ENCODE data around the gene HASPIN. TPM values are rescaled to one million over a fixed set of nuclear protein-coding genes. Genes with fewer than 3 reads are reported as not detected.
A peak's percentile ranks its signal among the peaks of the same experiment; 100 is the strongest.

Gene HASPIN
- total and polyA plus RNA-seq, 2 of the 8 experiments (the other 6 are each of a cell fraction or from before 2014, with no cell fraction given): 7.8 to 29.5 TPM

GRCh38 chr17:3690094-3690715 is 33.5 kb upstream of the HASPIN start:
- no peak overlapping the region for H3K4me2 ChIP-seq (ENCODE audit: insufficient read depth in 1 of 2, low read depth in 2 of 2, low read length in 2 of 2)
- H3K79me1 ChIP-seq (ENCODE audit: low read depth, low read length): no peaks in the 10 kb centered on the region
- FAIRE-seq (no peak), DNase-seq (ENCODE audit: low read depth in 1 of 2, low spot score in 2 of 2) (peak in 1 of 2 experiments; percentile 48)
- no peak overlapping the region for H2BK120ac ChIP-seq (replicated peaks; ENCODE audit: low read depth, low read length)
- H3K18ac ChIP-seq (ENCODE audit: extremely low read depth, low read length): no peak overlapping the region
- TF ChIP-seq HDAC2 (IDR thresholded peaks at IDR 0.05; ENCODE audit: borderline replicate concordance in 1 of 2, low read depth in 2 of 2, low read length in 2 of 2): no peak
- TF ChIP-seq E2F6 (IDR thresholded peaks at IDR 0.05): no peak
- no peak for TF ChIP-seq HDAC6 (IDR thresholded peaks at IDR 0.05; ENCODE audit: low read depth, low read length)
- H2BK15ac ChIP-seq (ENCODE audit: low read length): no peak overlapping the region
- no peak overlapping the region for H3K56ac ChIP-seq (replicated peaks; ENCODE audit: insufficient read length, low read depth, low read length)
- H3K9ac ChIP-seq (replicated peaks in 1 of 4; ENCODE audit: extremely low read depth in 1 of 4, low read depth in 3 of 4, low read length in 3 of 4): no peak overlapping the region
- no peak overlapping the region; the same call in 1 of the 2 replicates for H4K8ac ChIP-seq (ENCODE audit: extremely low read depth, insufficient read depth, low read length)
- POLR2A ChIA-PET (ENCODE audit: partially characterized antibody): interaction anchor here (0.6 to 0.7 kb wide), 2 partner anchors 28 to 54 kb away, joined by 3 read pairs; partner anchors contain the start of gene SHPK
- H3K9me3 ChIP-seq (ENCODE audit: insufficient read depth in 2 of 2, low read depth in 1 of 2, low read length in 1 of 2): no peaks in the 10 kb centered on the region
- H3K4ac ChIP-seq (replicated peaks; ENCODE audit: insufficient read length, low read depth, low read length): no peak overlapping the region
- H2BK12ac ChIP-seq (ENCODE audit: low read depth, low read length): no peak overlapping the region
- H3K4me1 ChIP-seq (replicated peaks in 1 of 4; ENCODE audit: control insufficient read depth in 3 of 4, insufficient read depth in 4 of 4, low read length in 3 of 4): peaks cover 0 to 10% (median 5%) of the 10 kb centered on the region in 4 experiments; a peak in 5 of 7 replicates
- no peak overlapping the region for H4K5ac ChIP-seq (ENCODE audit: insufficient read length, low read depth, low read length)
- H4K20me1 ChIP-seq (replicated peaks in 1 of 2; ENCODE audit: control insufficient read depth in 1 of 2, insufficient read depth in 2 of 2, low read length in 2 of 2): peaks cover 0 to 8% of the 10 kb centered on the region in 2 experiments
- no peak overlapping the region for H3K27ac ChIP-seq (ENCODE audit: low read depth, low read length)
- H2BK20ac ChIP-seq (ENCODE audit: low read length): no peak overlapping the region
- no peak overlapping the region for H4K91ac ChIP-seq (replicated peaks; ENCODE audit: insufficient read length, low read length)
- no peak overlapping the region for H3K4me3 ChIP-seq (ENCODE audit: extremely low read depth in 1 of 4, insufficient read depth in 2 of 4, low read depth in 3 of 4, low read length in 4 of 4)
- CTCF ChIA-PET (ENCODE audit: partially characterized antibody): interaction anchor here (1.1 to 3.3 kb wide), 4 partner anchors 11 to 48 kb away, joined by 3 to 29 read pairs (median 14); no protein-coding TSS in a partner anchor
- no peaks in the 10 kb centered on the region for H3K36me3 ChIP-seq (ENCODE audit: control insufficient read depth in 2 of 4, insufficient read depth in 4 of 4, low read length in 3 of 4)
- H2AK5ac ChIP-seq (ENCODE audit: low read depth, low read length): no peak overlapping the region
- no peak overlapping the region for H2BK5ac ChIP-seq (ENCODE audit: low read depth, low read length)
- H3K14ac ChIP-seq (ENCODE audit: insufficient read length): no peak overlapping the region
- WGBS, 2 experiments (ENCODE audit: extremely low coverage in 1 of 2, insufficient coverage in 1 of 2, insufficient read length in 1 of 2, insufficient replicate concordance in 2 of 2, low coverage in 1 of 2, low lambda C conversion rate in 2 of 2, missing lambda C conversion rate in 1 of 2): 95% methylated on average over 21 of the region's 22 CpGs; no CpG with 5 or more reads in 1 of the 2 experiments
- H3K23me2 ChIP-seq (ENCODE audit: low read depth, low read length): peaks cover 3% of the 10 kb centered on the region; the same call in 1 of the 2 replicates
- H3K79me2 ChIP-seq (ENCODE audit: control insufficient read depth in 1 of 2, insufficient read depth in 2 of 2, low read length in 2 of 2): no peaks in the 10 kb centered on the region
- H3K27me3 ChIP-seq (replicated peaks in 1 of 4; ENCODE audit: control insufficient read depth in 3 of 4, extremely low read depth in 1 of 4, insufficient read depth in 3 of 4, low read length in 3 of 4): peaks cover 0 to 7% (median 4%) of the 10 kb centered on the region in 4 experiments; a peak in 5 of 7 replicates
- H3K23ac ChIP-seq (ENCODE audit: insufficient read length): no peak overlapping the region
- H2AFZ ChIP-seq (ENCODE audit: low read length): no peak overlapping the region

All from H1 (cell line).